Adrenal gland (tissue), 12 donors: ENCODE data around the gene PRSS8. TPM values are rescaled to one million over a fixed set of nuclear protein-coding genes. Genes with fewer than 3 reads are reported as not detected.
A peak's percentile ranks its signal among the peaks of the same experiment; 100 is the strongest.

Experiments used
- DNase-seq, 7 donors: peaks; one replicate each; pipeline ENCODE4 v3.0.0-alpha.2; 2019 to 2020
- H3K27ac ChIP-seq, 5 donors: fragments of 200-600 bp; sonication (generic) in 4 of 5; 1 replicate in 3 of 5; 2 replicates in 2 of 5; pipeline versions ENCODE4 v1.5.1 to v1.8.0; 2016 to 2020; ENCODE audit warnings: mild to moderate bottlenecking in 1 of 5
- H3K27me3 ChIP-seq: fragments of 200-600 bp; 2 replicates; pipeline ENCODE4 v1.8.0; 2021
- H3K36me3 ChIP-seq, 2 donors: fragments of 200-600 bp; replicated peaks in 1 of 2; 1 replicate in 1 of 2; 2 replicates in 1 of 2; pipeline versions ENCODE4 v1.5.1 to v1.8.0; 2018 to 2022
- H3K4me1 ChIP-seq, 2 donors: fragments of 200-600 bp; replicated peaks in 1 of 2; 1 replicate in 1 of 2; 2 replicates in 1 of 2; pipeline versions ENCODE4 v1.5.1 to v1.8.0; 2018 to 2021
- H3K4me3 ChIP-seq, 4 donors: fragments of 200-600 bp; sonication (generic) in 3 of 4; one replicate each; pipeline ENCODE4 v1.5.1; 2016 to 2018
- H3K9me3 ChIP-seq, 3 donors: fragments of 200-600 bp; sonication (generic) in 1 of 3; replicated peaks in 1 of 3; 1 replicate in 2 of 3; 2 replicates in 1 of 3; pipeline versions ENCODE4 v1.5.1 to v1.8.0; 2016 to 2021
- CTCF ChIP-seq, 6 experiments: fragments of 450-650 bp in 4 of 6; fragments of 200-600 bp in 2 of 6; sonication (generic) in 1 of 6; IDR thresholded peaks; 1 replicate in 5 of 6; 2 replicates in 1 of 6; pipeline versions ENCODE4 v1.5.1 to v1.8.0; 2016 to 2021; ENCODE audit warnings: antibody characterized with exemption in 6 of 6, mild to moderate bottlenecking in 2 of 6, moderate library complexity in 1 of 6
- POLR2A ChIP-seq, 2 donors: fragments of 450-650 bp; IDR thresholded peaks; one replicate each; pipeline ENCODE4 v1.6.1; 2017; ENCODE audit warnings: antibody characterized with exemption in 2 of 2, mild to moderate bottlenecking in 2 of 2, moderate library complexity in 1 of 2
- WGBS, 4 donors: extraction: QIAGEN DNeasy Blood & Tissue Kit in 2 of 4; methylation state at CpG; one replicate each; pipeline versions ENCODE4 v1.1.5 to v1.1.7; 2013 to 2017; 5-methylcytosine and 5-hydroxymethylcytosine counted together
- intact Hi-C, 2 donors: fragments of 100-400 bp; cut with DNase I; formaldehyde crosslinking; loops; one replicate each; pipeline versions ENCODE4 v1.14.1 to v1.15.0; 2022 to 2023
- polyA plus RNA-seq, 3 donors: library from polyadenylated mRNA; stranded (reverse); fragments of 200-250 nt in 2 of 3; fragments of 350-450 nt in 1 of 3; fragmentation: Illumina TruSeq in 1 of 3; extraction: RNeasy Lipid Tissue Mini Kit (QIAGEN cat#74804) in 1 of 3; gene quantifications; one replicate each; pipeline ENCODE4 v1.2.3, GENCODE V29; 2013 to 2014
- total RNA-seq, 9 donors: library from RNA; depleted of rRNA in 4 of 9; stranded (reverse); fragments of >200 nt in 4 of 9; fragments of 120-200 nt in 1 of 9; fragmentation: NEBNext Ultra II Directional in 1 of 9; extraction: Animal tissue kit (Norgen Biotek cat#: 25700) in 1 of 9; gene quantifications; one replicate each; pipeline versions ENCODE4 v1.1.0 to v1.2.4, GENCODE V29; 2013 to 2023
- donor health status: healthy with polysubstance abuse.
- donor health status: Bipolar disorder and iron deficiency.
- donor health status: DM: yes; HTN: yes; CAD: no.
- donor health status: DM: no; HTN: no; CAD: no.
- donor health status: DM: no; HTN: no; CAD: no.
- donor health status: DM: yes; HTN: yes; CAD: no.

PRSS8 gene
- total and polyA plus RNA-seq, 12 donors = 0.16 to 1.8 (median 0.42) TPM; not detected in 5

GRCh38 chr16:31113121-31114120, 22.1 kb downstream of the PRSS8 start:
- peak overlapping the region; percentile 57 to 86 (median 81) for H3K27ac ChIP-seq
- peaks cover 0 to 38% of the 10 kb centered on the region in 2 donors for H3K36me3 ChIP-seq
- DNase-seq = peak in 3 of 7 donors; percentile 40 to 51 (median 49)
- peaks cover 38% of the 10 kb centered on the region in 2 donors for H3K4me1 ChIP-seq
- H3K27me3 ChIP-seq = no peaks in the 10 kb centered on the region
- WGBS, 4 donors = 59 to 67% (median 63%) methylated on average over 5 of the region's 5 CpGs
- no peak for TF ChIP-seq POLR2A (IDR thresholded peaks at IDR 0.05)
- no peak for TF ChIP-seq CTCF (IDR thresholded peaks at IDR 0.05)
- H3K9me3 ChIP-seq = no peaks in the 10 kb centered on the region
- intact Hi-C loops = no loop called here
- H3K4me3 ChIP-seq = no peak overlapping the region

- Histone ChIP-seq H3K36me3 (peaks cover 0 to 38% of the 10 kb centered on the region in 2 donors), H3K27ac (peak overlapping the region; percentile 57 to 86 (median 81)), H3K27me3 (no peaks in the 10 kb centered on the region), H3K9me3 (no peaks in the 10 kb centered on the region), H3K4me3 (no peak overlapping the region), H3K4me1 (peaks cover 35 to 36% of the 10 kb centered on the region in 2 donors)
- intact Hi-C loops = no loop called here
- TF ChIP-seq CTCF (IDR thresholded peaks at IDR 0.05) (no peak), POLR2A (IDR thresholded peaks at IDR 0.05) (no peak)
- WGBS, 4 donors = 38 to 47% (median 43%) methylated on average over 2 of the region's 2 CpGs
- DNase-seq = peak in 5 of 7 donors; percentile 64 to 83 (median 79)
Measured at GRCh38 chr16:31112711-31113110, 22.8 kb downstream of the PRSS8 start.

DNA sequence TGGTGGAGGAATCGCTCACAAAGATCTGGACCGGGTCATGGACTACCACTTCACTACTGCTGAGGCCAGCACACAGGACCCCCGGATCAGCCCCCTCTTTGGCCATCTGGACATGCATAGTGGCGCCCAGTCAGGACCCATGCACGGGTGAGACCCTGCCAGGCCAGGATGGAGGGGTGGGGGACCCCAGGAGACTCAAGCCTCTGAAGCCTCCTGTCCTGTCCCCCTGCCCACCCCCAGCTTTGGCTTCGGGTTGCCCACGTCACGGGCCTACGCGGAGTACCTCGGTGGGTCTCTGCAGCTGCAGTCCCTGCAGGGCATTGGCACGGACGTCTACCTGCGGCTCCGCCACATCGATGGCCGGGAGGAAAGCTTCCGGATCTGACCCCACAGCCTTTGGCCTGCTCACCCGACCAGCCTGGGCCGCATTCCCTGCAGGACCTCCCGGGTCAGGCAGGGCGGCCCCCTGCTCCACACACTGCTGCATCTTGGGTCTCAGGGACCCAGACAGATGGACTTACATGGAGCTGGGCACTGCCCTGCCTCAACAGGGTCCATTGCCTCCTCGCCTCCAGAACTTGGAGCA, 23.6 kb downstream of the PRSS8 start:
- Histone ChIP-seq H3K4me1 (peaks cover 34 to 35% of the 10 kb centered on the region in 2 donors), H3K9me3 (no peaks in the 10 kb centered on the region), H3K27me3 (no peaks in the 10 kb centered on the region), H3K36me3 (peaks cover 0 to 38% of the 10 kb centered on the region in 2 donors), H3K27ac (peak overlapping the region; percentile 57 to 86 (median 81)), H3K4me3 (no peak overlapping the region)
- DNase-seq = peak in 1 of 7 donors; percentile 30
- intact Hi-C loops = no loop called here
- 94 to 100% (median 95%) methylated on average over 3 to 23 of the region's 23 CpGs for WGBS, 4 donors
- no peak for TF ChIP-seq POLR2A (IDR thresholded peaks at IDR 0.05)
- TF ChIP-seq CTCF (IDR thresholded peaks at IDR 0.05) = no peak
